ENCODE data around the gene NFATC4.

- TF ChIP-seq EZH2 (IDR thresholded peaks at IDR 0.05): no peak
- no peak for TF ChIP-seq POLR2AphosphoS5 (IDR thresholded peaks at IDR 0.05; ENCODE audit: borderline replicate concordance, low read depth, low read length)
- no peak for TF ChIP-seq FOXP2 (optimal IDR thresholded peaks at IDR 0.05; ENCODE audit: control extremely low read depth, extremely low read length, insufficient read depth)
These were observed 46.9 kb downstream of the NFATC4 start for GRCh38 chr14:24414732-24415420.

Measured in SK-N-MC (cell line).